Esophagus muscularis mucosa (tissue), 4 donors: Measurements from ENCODE around the gene KCNK4. TPM values are rescaled to one million over a fixed set of nuclear protein-coding genes. Genes with fewer than 3 reads are reported as not detected.

Experiments
- DNase-seq: peaks from one replicate; pipeline ENCODE4 v3.0.0-alpha.2; 2017; ENCODE audit errors: extremely low spot score
- H3K27ac ChIP-seq, 4 donors: fragments of 200-600 bp; sonication (generic); replicated peaks in 1 of 4; 1 replicate in 3 of 4; 2 replicates in 1 of 4; pipeline ENCODE4 v1.5.1; 2016 to 2019; ENCODE audit warnings: mild to moderate bottlenecking in 1 of 4
- H3K27me3 ChIP-seq, 4 donors: fragments of 200-600 bp; sonication (generic); one replicate each; pipeline versions ENCODE4 v1.5.1 to v1.6.0; 2016 to 2019
- H3K36me3 ChIP-seq, 4 donors: fragments of 200-600 bp; sonication (generic); one replicate each; pipeline ENCODE4 v1.5.1; 2016 to 2019
- H3K4me1 ChIP-seq, 4 donors: fragments of 200-600 bp; sonication (generic); one replicate each; pipeline ENCODE4 v1.5.1; 2016 to 2019
- H3K4me3 ChIP-seq, 4 donors: fragments of 200-600 bp; sonication (generic); 1 replicate in 2 of 4; 2 replicates in 2 of 4; pipeline ENCODE4 v1.5.1; 2016 to 2019; ENCODE audit warnings: mild to moderate bottlenecking in 4 of 4, moderate library complexity in 1 of 4
- H3K9me3 ChIP-seq, 4 donors: fragments of 200-600 bp; sonication (generic); 1 replicate in 3 of 4; 2 replicates in 1 of 4; pipeline ENCODE4 v1.5.1; 2016 to 2019
- EP300 ChIP-seq: sonication (generic); formaldehyde crosslinking; IDR thresholded peaks from one replicate; pipeline ENCODE4 v1.6.1; 2017; ENCODE audit warnings: antibody characterized with exemption
- POLR2A ChIP-seq: fragments of 450-650 bp; IDR thresholded peaks from one replicate; pipeline ENCODE4 v1.6.1; 2017; ENCODE audit warnings: antibody characterized with exemption, moderate library complexity, mild to moderate bottlenecking, low read depth
- POLR2AphosphoS5 ChIP-seq, 2 donors: sonication (generic); formaldehyde crosslinking; IDR thresholded peaks; one replicate each; pipeline ENCODE4 v1.6.1; 2017; ENCODE audit warnings: antibody characterized with exemption in 2 of 2
- WGBS: methylation state at CpG from one replicate; pipeline ENCODE4 v1.1.5; 2018; 5-methylcytosine and 5-hydroxymethylcytosine counted together
- intact Hi-C: fragments of 100-400 bp; cut with DNase I; formaldehyde crosslinking; loops from one replicate; pipeline ENCODE4 v1.15.1; 2023
- total RNA-seq, 4 donors: library from RNA; depleted of rRNA; stranded (reverse); fragments of >200 nt; gene quantifications; one replicate each; pipeline versions ENCODE4 v1.1.0 to v1.2.1, GENCODE V29; 2016
- TF ChIP-seq, protein P1 (sequence below), 3 experiments: fragments of 200-600 bp in 2 of 3; fragments of 450-650 bp in 1 of 3; sonication (generic) in 2 of 3; IDR thresholded peaks; one replicate each; pipeline ENCODE4 v1.5.1; 2017 to 2019; ENCODE audit warnings: antibody characterized with exemption in 3 of 3, mild to moderate bottlenecking in 2 of 3, moderate library complexity in 1 of 3

Gene KCNK4
- total RNA-seq, 4 donors from 2014 or later: not detected

DNA sequence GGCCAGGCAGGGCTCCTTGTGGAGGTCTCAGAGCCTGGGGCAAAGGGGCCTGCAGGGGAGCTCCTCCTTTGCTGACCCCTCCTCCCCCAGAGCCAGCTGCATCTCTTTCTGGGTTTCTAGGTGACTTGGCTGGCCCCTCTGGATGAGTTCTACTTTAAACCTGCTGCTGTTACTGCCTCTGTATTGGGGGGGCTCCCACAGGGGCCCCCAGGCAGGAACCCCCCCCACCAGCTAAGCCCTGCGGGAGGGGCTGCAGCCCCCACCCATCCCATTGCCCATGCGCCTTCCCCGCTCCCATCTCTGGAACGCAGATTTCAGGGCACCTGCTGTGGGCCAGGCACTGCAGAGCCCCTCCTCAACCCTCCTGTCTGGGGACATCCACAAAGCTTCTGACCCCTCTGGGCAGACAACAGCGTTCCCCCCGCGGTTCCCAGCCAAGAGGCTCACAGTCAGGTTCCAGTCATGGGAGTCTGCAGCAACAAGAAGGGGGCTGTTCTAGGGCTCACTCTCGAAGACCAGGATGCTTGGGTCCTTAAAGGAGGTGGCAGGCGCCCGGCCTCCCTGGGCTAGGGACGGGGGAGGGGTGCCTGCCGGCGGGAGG lies 40.6 kb upstream of the KCNK4 start:
- no peaks in the 10 kb centered on the region for H3K9me3 ChIP-seq
- DNase-seq: no peak
- peak overlapping the region in 1 of 4 donors; percentile 81 for H3K27ac ChIP-seq
- H3K27me3 ChIP-seq: no peaks in the 10 kb centered on the region
- peaks cover 3 to 14% (median 13%) of the 10 kb centered on the region in 4 donors for H3K36me3 ChIP-seq
- peak overlapping the region; percentile 88 to 93 (median 92) for H3K4me3 ChIP-seq
- peaks cover 40 to 67% (median 58%) of the 10 kb centered on the region in 4 donors for H3K4me1 ChIP-seq
- TF ChIP-seq POLR2AphosphoS5 (IDR thresholded peaks at IDR 0.05) (no peak), EP300 (no peak), POLR2A (no peak)
- TF ChIP-seq, protein P1, sequence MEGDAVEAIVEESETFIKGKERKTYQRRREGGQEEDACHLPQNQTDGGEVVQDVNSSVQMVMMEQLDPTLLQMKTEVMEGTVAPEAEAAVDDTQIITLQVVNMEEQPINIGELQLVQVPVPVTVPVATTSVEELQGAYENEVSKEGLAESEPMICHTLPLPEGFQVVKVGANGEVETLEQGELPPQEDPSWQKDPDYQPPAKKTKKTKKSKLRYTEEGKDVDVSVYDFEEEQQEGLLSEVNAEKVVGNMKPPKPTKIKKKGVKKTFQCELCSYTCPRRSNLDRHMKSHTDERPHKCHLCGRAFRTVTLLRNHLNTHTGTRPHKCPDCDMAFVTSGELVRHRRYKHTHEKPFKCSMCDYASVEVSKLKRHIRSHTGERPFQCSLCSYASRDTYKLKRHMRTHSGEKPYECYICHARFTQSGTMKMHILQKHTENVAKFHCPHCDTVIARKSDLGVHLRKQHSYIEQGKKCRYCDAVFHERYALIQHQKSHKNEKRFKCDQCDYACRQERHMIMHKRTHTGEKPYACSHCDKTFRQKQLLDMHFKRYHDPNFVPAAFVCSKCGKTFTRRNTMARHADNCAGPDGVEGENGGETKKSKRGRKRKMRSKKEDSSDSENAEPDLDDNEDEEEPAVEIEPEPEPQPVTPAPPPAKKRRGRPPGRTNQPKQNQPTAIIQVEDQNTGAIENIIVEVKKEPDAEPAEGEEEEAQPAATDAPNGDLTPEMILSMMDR (IDR thresholded peaks at IDR 0.05): no peak
- 0% methylated on average over 3 of the region's 13 CpGs for WGBS
- intact Hi-C loops: no loop called here

DNA sequence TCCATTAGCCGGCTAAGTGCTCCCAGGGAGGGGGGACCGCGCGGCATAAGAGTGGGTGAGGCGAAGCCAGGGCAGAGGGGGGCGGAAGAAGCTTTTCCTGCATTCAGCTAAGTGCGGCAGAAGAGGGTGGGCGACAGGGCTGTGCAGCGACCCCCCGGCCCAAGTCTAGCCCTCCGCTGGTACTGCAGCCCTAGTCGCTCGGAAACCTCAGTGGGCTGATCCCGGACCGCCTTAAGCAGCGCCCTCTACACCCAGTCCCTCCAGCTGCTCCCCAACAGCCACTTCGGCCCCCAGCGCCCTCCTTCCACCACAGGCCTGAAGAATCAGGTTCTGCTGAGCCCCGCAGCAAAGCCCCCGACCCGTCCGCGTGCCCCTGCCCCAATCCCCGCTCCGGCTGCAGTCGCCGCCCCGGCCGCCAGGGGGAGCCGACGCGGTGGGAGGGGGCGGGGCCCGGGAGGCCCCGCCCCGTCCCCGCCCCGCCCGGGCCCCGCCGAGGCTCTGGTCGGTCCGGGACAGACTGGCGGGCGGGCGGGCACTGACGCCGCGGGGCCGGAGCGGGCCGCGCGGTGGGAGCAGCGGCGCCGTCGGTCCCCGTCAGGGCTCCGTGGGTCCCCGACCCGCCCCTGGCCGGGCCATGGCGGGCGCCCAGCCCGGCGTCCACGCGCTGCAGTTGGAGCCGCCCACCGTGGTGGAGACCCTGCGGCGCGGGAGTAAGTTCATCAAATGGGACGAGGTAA lies 39.9 kb upstream of the KCNK4 start, which contains the start of gene PLCB3:
TSS of gene PLCB3 (plus strand) at position 515 of the 737 bp plus-strand sequence. CDS start at position 635, 120 bp downstream.
- DNase-seq: no peak
- 1% methylated on average over 10 of the region's 75 CpGs for WGBS
- Histone ChIP-seq H3K27me3 (no peaks in the 10 kb centered on the region), H3K4me1 (peaks cover 36 to 62% (median 53%) of the 10 kb centered on the region in 4 donors), H3K36me3 (peaks cover 10 to 21% (median 20%) of the 10 kb centered on the region in 4 donors), H3K4me3 (peak within 1 kb of the TSS; percentile 88 to 93 (median 92)), H3K27ac (peak within 1 kb of the TSS; percentile 81 to 86 (median 84)), H3K9me3 (no peaks in the 10 kb centered on the region)
- intact Hi-C loops: no loop called here
- TF ChIP-seq POLR2A (no peak), EP300 (no peak), POLR2AphosphoS5 (IDR thresholded peaks at IDR 0.05) (peak; percentile 4 to 45)
- TF ChIP-seq, protein P1 (IDR thresholded peaks at IDR 0.05): peak; percentile 76 to 94 (median 91)

DNA sequence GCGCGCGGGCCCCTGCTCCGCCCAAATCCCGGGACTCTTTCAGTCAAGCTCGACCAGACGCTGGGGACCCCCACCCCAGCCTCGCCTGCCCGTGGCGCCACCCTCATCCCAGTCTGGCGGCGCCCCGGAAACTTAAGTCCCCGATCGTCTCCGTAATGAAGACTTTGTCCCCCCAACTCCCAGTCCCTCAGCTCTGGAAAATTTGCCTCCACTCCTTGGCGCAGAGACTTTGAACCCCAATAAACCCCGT lies 39.4 kb upstream of the KCNK4 start:
- 3% methylated on average over 7 of the region's 18 CpGs for WGBS
- Histone ChIP-seq H3K36me3 (peaks cover 15 to 26% (median 25%) of the 10 kb centered on the region in 4 donors), H3K4me3 (peak overlapping the region; percentile 88 to 93 (median 92)), H3K27ac (peak overlapping the region; percentile 81 to 86 (median 84)), H3K4me1 (peaks cover 36 to 61% (median 53%) of the 10 kb centered on the region in 4 donors), H3K9me3 (no peaks in the 10 kb centered on the region), H3K27me3 (no peaks in the 10 kb centered on the region)
- no peak for DNase-seq
- TF ChIP-seq, protein P1 (IDR thresholded peaks at IDR 0.05): no peak
- TF ChIP-seq EP300 (no peak), POLR2AphosphoS5 (IDR thresholded peaks at IDR 0.05) (no peak), POLR2A (no peak)
- intact Hi-C loops: loop anchor here (1.0 kb wide), 1 partner anchor 47 kb away; no protein-coding TSS in a partner anchor

DNA sequence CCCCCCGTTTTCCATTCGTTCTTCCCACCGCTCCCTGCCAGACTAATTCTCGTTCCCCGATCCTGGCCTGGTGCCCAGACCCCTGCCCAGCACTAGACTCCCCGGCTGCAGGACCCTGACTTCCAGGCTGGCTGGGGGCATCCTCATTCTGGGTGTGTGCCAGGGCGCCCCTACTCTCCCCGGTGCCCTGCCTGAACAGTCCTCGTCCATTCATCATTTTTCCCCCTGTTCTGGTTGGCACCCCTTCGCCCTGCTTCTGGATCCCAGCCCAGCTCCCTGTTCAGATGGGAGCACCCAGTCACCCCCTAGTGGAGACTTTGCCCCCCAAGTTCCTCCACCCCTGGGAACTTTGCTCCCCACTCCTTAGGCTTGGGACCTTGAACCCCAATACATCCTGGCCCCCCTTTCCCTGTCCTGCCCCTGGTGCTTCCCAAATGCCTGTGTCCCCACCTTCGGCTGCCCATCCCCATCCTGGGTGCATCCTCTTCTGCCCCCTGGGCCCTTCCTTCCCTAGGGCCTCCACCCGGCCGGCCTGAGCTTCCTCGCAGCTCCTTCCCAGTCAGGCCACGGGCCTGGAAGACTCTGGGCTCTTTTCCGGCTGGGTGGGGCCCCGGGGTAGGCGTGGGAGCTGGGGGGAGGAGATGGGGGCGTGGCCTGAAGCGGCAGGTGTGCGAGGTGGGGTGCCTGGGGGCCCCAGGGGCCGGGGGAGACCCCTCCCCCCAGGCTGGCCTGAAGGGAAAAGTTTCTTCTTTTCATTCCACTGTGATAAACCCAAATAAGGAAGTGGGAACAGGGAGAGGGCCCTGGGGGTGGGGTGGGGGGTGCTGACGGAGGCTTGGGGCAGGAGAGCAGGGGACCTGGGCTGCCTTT lies 38.9 kb upstream of the KCNK4 start:
- 0% methylated on average over 11 of the region's 23 CpGs for WGBS
- intact Hi-C loops: loop anchor here (1.0 kb wide), 1 partner anchor 48 kb away; no protein-coding TSS in a partner anchor
- TF ChIP-seq, protein P1 (IDR thresholded peaks at IDR 0.05): peak; percentile 13 to 37 (median 21)
- TF ChIP-seq POLR2A (no peak), POLR2AphosphoS5 (IDR thresholded peaks at IDR 0.05) (no peak), EP300 (no peak)

More for the DNA sequence above, 38.9 kb upstream of the KCNK4 start:
- Histone ChIP-seq H3K27ac (peak overlapping the region; percentile 81 to 86 (median 84)), H3K4me3 (peak overlapping the region; percentile 88 to 93 (median 92)), H3K9me3 (no peaks in the 10 kb centered on the region), H3K27me3 (no peaks in the 10 kb centered on the region), H3K4me1 (peaks cover 36 to 57% (median 49%) of the 10 kb centered on the region in 4 donors), H3K36me3 (peaks cover 16 to 31% (median 30%) of the 10 kb centered on the region in 4 donors)
- no peak for DNase-seq
